K562 (cell line): Measurements from ENCODE around the gene ASXL2. TPM values are rescaled to one million over a fixed set of nuclear protein-coding genes. Genes with fewer than 3 reads are reported as not detected.

Experiments
- ARHGAP35 ChIP-seq: fragments of 450-650 bp; IDR thresholded peaks from 2 replicates; pipeline ENCODE4 v1.6.1; 2018; ENCODE audit not compliant: partially characterized antibody
- ELF4 ChIP-seq: fragments of 450-650 bp; formaldehyde crosslinking; IDR thresholded peaks from 2 replicates; pipeline ENCODE4 v1.4.0; 2022; ENCODE audit warnings: missing genetic modification characterization
- FOSL1 ChIP-seq: fragments of 200-800 bp; sonication (Bioruptor generic); conservative IDR thresholded peaks from 2 replicates; pipeline ENCODE4 v1.6.1; 2016; ENCODE audit warnings: missing genetic modification characterization, missing compliant biosample characterization
- FOXJ2 ChIP-seq: fragments of 200-800 bp; sonication (Bioruptor generic); IDR thresholded peaks from 2 replicates; pipeline ENCODE4 v1.6.1; 2016; ENCODE audit warnings: missing genetic modification characterization, missing compliant biosample characterization
- MECOM ChIP-seq: fragments of 250-450 bp; sonication (Bioruptor Pico); IDR thresholded peaks from 2 replicates; pipeline ENCODE4 v1.8.0; 2022; ENCODE audit warnings: inconsistent platforms
- NFE2 ChIP-seq: IDR thresholded peaks from 2 replicates; pipeline ENCODE4 v1.6.1; 2014; ENCODE audit warnings: antibody characterized with exemption, low read depth
- RFX5 ChIP-seq: IDR thresholded peaks from 2 replicates; pipeline ENCODE4 v1.6.1; 2011; ENCODE audit warnings: low read depth, mild to moderate bottlenecking, improper control_type of control experiment, low read length
- SMAD1 ChIP-seq: fragments of 150-350 bp; IDR thresholded peaks from 2 replicates; pipeline ENCODE4 v1.6.1; 2014; ENCODE audit warnings: low read length, low read depth; ENCODE audit not compliant: partially characterized antibody
- SMARCE1 ChIP-seq: fragments of 450-650 bp; IDR thresholded peaks from 2 replicates; pipeline ENCODE4 v1.7.1; 2016; ENCODE audit warnings: mild to moderate bottlenecking
- TCF3 ChIP-seq: sonication (generic); formaldehyde crosslinking; IDR thresholded peaks from 2 replicates; pipeline ENCODE4 v1.4.0; 2020; ENCODE audit warnings: mild to moderate bottlenecking, missing genetic modification reagents
- TCFL5 ChIP-seq: fragments of 250-450 bp; sonication (Bioruptor Pico); conservative IDR thresholded peaks from 2 replicates; pipeline ENCODE4 v1.6.1; 2021; ENCODE audit warnings: mild to moderate bottlenecking, moderate library complexity, matching md5 sums
- ZBED1 ChIP-seq: IDR thresholded peaks from 2 replicates; pipeline ENCODE4 v1.6.1; 2014
- ZBTB11 ChIP-seq, 3 experiments: fragments of 200-800 bp in 1 of 3; fragments of 250-450 bp in 1 of 3; fragments of 450-650 bp in 1 of 3; sonication (Bioruptor Pico) in 1 of 3; sonication (Bioruptor generic) in 1 of 3; formaldehyde crosslinking in 1 of 3; IDR thresholded peaks; 2 replicates each; pipeline versions ENCODE4 v1.6.1 to v1.8.0; 2016 to 2022; ENCODE audit warnings: mild to moderate bottlenecking in 2 of 3, missing genetic modification characterization in 2 of 3, missing compliant biosample characterization in 1 of 3, moderate library complexity in 1 of 3
- ZNF124 ChIP-seq: sonication (generic); formaldehyde crosslinking; IDR thresholded peaks from 2 replicates; pipeline ENCODE4 v1.8.1; 2022; ENCODE audit warnings: missing genetic modification reagents
- ZNF133 ChIP-seq: fragments of 250-450 bp; sonication (Bioruptor Pico); IDR thresholded peaks from 2 replicates; pipeline ENCODE4 v1.4.0; 2020; ENCODE audit warnings: mild to moderate bottlenecking
- ZNF140 ChIP-seq: fragments of 250-450 bp; sonication (Bioruptor Pico); IDR thresholded peaks from 2 replicates; pipeline ENCODE4 v1.8.0; 2021; ENCODE audit warnings: moderate library complexity, mild to moderate bottlenecking, inconsistent platforms
- ZNF347 ChIP-seq: fragments of 450-650 bp; formaldehyde crosslinking; IDR thresholded peaks from 2 replicates; pipeline ENCODE4 v1.4.0; 2020; ENCODE audit warnings: low read depth, mild to moderate bottlenecking, moderate library complexity
- ZNF551 ChIP-seq: fragments of 250-450 bp; sonication (Bioruptor Pico); IDR thresholded peaks from 2 replicates; pipeline ENCODE4 v1.5.0; 2021; ENCODE audit warnings: mild to moderate bottlenecking, moderate library complexity
- polyA plus RNA-seq, 8 experiments: library from polyadenylated mRNA; depleted of rRNA in 4 of 8; stranded (reverse) in 5 of 8; unstranded in 3 of 8; fragments of >200 nt; fragmentation: Nextera tagmentation in 2 of 8; fragmentation: Illumina TruSeq in 1 of 8; extraction: Ambion mirVana in 2 of 8; extraction: Trizol in 1 of 8; gene quantifications; 2 replicates each; pipeline versions ENCODE4 v1.2.1 to v1.2.3, GENCODE V29; 2011 to 2014; ENCODE audit warnings: inconsistent platforms in 1 of 8, missing spikeins in 1 of 8
- total RNA-seq, 7 experiments: library from RNA; depleted of rRNA in 6 of 7; stranded (reverse); fragments of >200 nt in 6 of 7; fragmentation: Illumina TruSeq in 2 of 7; extraction: Trizol in 2 of 7; gene quantifications; 2 replicates each; pipeline versions ENCODE4 v1.2.1 to v1.2.3, GENCODE V29; 2011 to 2021; ENCODE audit warnings: low replicate concordance in 1 of 7
- TF ChIP-seq, protein P1 (sequence below): sonication (generic); formaldehyde crosslinking; IDR thresholded peaks from 2 replicates; pipeline ENCODE4 v1.8.0; 2023; ENCODE audit warnings: mild to moderate bottlenecking, missing genetic modification reagents
- TF ChIP-seq, protein P2 (sequence below): IDR thresholded peaks from 2 replicates; pipeline ENCODE4 v1.6.1; 2011; ENCODE audit not compliant: insufficient read length; ENCODE audit errors: extremely low read depth
- TF ChIP-seq, protein P3 (sequence below): fragments of 250-450 bp; sonication (Bioruptor Pico); IDR thresholded peaks from 2 replicates; pipeline ENCODE4 v1.9.0; 2021; ENCODE audit warnings: mild to moderate bottlenecking

ASXL2 gene
- total and polyA plus RNA-seq, 9 of the 15 experiments (the other 6 are each of a cell fraction or from before 2014, with no cell fraction given) = 2.2 to 25.9 (median 9.0) TPM

DNA sequence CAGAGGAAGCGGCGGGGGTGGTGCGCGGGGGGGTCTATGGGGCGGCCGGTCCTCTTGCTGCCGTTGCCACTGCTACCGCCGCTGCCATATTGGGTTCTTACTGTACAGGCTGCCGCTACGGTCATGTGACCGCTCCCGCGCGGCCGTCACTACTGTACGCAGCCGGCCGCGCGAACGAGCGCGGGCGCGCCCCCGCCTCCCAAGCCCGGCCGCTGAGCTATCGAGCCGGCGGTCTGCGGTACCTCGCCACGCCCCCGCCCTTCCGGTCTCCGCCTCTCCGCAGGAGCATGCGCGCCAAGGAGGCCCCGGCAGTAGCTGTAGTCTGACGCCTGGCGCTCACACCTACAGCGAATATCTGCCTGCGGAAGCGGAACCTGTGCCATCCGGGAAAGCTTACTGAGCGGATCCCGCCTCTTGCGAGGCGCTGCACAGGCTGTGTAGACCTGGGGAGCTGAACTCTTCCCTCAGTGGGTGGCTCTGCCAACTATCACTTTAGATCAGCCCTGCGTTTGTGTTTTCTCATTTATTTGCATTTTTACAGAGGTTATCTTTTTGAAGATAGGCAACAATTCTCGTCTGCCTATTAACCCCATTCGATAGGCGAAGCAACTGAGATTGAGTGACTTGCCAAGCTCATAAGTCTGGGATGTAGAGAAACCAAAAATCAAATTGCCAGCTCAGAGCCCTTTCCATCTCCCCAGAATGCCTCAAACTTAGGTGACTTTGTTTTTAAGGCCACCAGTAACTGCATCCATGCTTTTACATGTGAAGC is at the start of gene ASXL2 (continued):
- TF ChIP-seq, protein P1, sequence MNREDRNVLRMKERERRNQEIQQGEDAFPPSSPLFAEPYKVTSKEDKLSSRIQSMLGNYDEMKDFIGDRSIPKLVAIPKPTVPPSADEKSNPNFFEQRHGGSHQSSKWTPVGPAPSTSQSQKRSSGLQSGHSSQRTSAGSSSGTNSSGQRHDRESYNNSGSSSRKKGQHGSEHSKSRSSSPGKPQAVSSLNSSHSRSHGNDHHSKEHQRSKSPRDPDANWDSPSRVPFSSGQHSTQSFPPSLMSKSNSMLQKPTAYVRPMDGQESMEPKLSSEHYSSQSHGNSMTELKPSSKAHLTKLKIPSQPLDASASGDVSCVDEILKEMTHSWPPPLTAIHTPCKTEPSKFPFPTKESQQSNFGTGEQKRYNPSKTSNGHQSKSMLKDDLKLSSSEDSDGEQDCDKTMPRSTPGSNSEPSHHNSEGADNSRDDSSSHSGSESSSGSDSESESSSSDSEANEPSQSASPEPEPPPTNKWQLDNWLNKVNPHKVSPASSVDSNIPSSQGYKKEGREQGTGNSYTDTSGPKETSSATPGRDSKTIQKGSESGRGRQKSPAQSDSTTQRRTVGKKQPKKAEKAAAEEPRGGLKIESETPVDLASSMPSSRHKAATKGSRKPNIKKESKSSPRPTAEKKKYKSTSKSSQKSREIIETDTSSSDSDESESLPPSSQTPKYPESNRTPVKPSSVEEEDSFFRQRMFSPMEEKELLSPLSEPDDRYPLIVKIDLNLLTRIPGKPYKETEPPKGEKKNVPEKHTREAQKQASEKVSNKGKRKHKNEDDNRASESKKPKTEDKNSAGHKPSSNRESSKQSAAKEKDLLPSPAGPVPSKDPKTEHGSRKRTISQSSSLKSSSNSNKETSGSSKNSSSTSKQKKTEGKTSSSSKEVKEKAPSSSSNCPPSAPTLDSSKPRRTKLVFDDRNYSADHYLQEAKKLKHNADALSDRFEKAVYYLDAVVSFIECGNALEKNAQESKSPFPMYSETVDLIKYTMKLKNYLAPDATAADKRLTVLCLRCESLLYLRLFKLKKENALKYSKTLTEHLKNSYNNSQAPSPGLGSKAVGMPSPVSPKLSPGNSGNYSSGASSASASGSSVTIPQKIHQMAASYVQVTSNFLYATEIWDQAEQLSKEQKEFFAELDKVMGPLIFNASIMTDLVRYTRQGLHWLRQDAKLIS (CRISPR knock-in tag) = no peak; the same call in 1 of the 2 replicates
- TF ChIP-seq, protein P2, sequence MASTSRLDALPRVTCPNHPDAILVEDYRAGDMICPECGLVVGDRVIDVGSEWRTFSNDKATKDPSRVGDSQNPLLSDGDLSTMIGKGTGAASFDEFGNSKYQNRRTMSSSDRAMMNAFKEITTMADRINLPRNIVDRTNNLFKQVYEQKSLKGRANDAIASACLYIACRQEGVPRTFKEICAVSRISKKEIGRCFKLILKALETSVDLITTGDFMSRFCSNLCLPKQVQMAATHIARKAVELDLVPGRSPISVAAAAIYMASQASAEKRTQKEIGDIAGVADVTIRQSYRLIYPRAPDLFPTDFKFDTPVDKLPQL = no peak
- TF ChIP-seq ZNF140 (CRISPR knock-in tag) = no peak
- TF ChIP-seq SMAD1 = peak; percentile 60
- TF ChIP-seq ELF4 (CRISPR knock-in tag) = no peak
- no peak for TF ChIP-seq MECOM (CRISPR knock-in tag)
- TF ChIP-seq RFX5 = no peak
- TF ChIP-seq ZNF551 (CRISPR knock-in tag) = no peak
- TF ChIP-seq ZBTB11 (CRISPR knock-in tag; IDR thresholded peaks at IDR 0.05) = peak in 1 of 3 experiments; percentile 89; a peak in 2 of 6 replicates
- no peak for TF ChIP-seq ZNF124 (CRISPR knock-in tag)
- TF ChIP-seq FOSL1 (tag) = no peak; the same call in 1 of the 2 replicates
- no peak for TF ChIP-seq ZNF133
- TF ChIP-seq TCF3 (CRISPR knock-in tag) = no peak; the same call in 1 of the 2 replicates
- peak; percentile 28; the same call in 1 of the 2 replicates for TF ChIP-seq SMARCE1
- no peak for TF ChIP-seq TCFL5 (CRISPR knock-in tag)
- TF ChIP-seq FOXJ2 = 0 out of 2 replicates have a peak, but pooled peaks have one; percentile 5
- no peak for TF ChIP-seq NFE2
- no peak for TF ChIP-seq ZNF347 (CRISPR knock-in tag)
- TF ChIP-seq, protein P3, sequence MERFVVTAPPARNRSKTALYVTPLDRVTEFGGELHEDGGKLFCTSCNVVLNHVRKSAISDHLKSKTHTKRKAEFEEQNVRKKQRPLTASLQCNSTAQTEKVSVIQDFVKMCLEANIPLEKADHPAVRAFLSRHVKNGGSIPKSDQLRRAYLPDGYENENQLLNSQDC (CRISPR knock-in tag) = no peak
- no peak for TF ChIP-seq ARHGAP35
- 0 out of 2 replicates have a peak, but pooled peaks have one; percentile 63 for TF ChIP-seq ZBED1
